K562 (cell line): ENCODE data around the gene DPEP3. TPM values are rescaled to one million over a fixed set of nuclear protein-coding genes. Genes with fewer than 3 reads are reported as not detected.

Source experiments
- REST ChIP-seq, 2 experiments: fragments of 450-650 bp; formaldehyde crosslinking in 1 of 2; IDR thresholded peaks; 2 replicates each; pipeline versions ENCODE4 v1.4.0 to v1.6.1; 2014 to 2020; ENCODE audit warnings: mild to moderate bottlenecking in 2 of 2, borderline replicate concordance in 1 of 2, low read depth in 1 of 2
- polyA plus RNA-seq, 8 experiments: library from polyadenylated mRNA; depleted of rRNA in 4 of 8; stranded (reverse) in 5 of 8; unstranded in 3 of 8; fragments of >200 nt; fragmentation: Nextera tagmentation in 2 of 8; fragmentation: Illumina TruSeq in 1 of 8; extraction: Ambion mirVana in 2 of 8; extraction: Trizol in 1 of 8; gene quantifications; 2 replicates each; pipeline versions ENCODE4 v1.2.1 to v1.2.3, GENCODE V29; 2011 to 2014; ENCODE audit warnings: inconsistent platforms in 1 of 8, missing spikeins in 1 of 8
- total RNA-seq, 7 experiments: library from RNA; depleted of rRNA in 6 of 7; stranded (reverse); fragments of >200 nt in 6 of 7; fragmentation: Illumina TruSeq in 2 of 7; extraction: Trizol in 2 of 7; gene quantifications; 2 replicates each; pipeline versions ENCODE4 v1.2.1 to v1.2.3, GENCODE V29; 2011 to 2021; ENCODE audit warnings: low replicate concordance in 1 of 7

DPEP3 gene
- total and polyA plus RNA-seq, 9 of the 15 experiments (the other 6 are each of a cell fraction or from before 2014, with no cell fraction given) = not detected

GRCh38 chr16:67967958-67968399 is 12.3 kb downstream of the DPEP3 start (continued):
- TF ChIP-seq REST (IDR thresholded peaks at IDR 0.05; ENCODE audit: borderline replicate concordance) = no peak
- peak; percentile 24; the same call in 1 of the 2 replicates for TF ChIP-seq REST (CRISPR knock-in tag; IDR thresholded peaks at IDR 0.05; ENCODE audit: low read depth)
